Breast epithelium (tissue), 4 donors: ENCODE measurements around the gene UIMC1. TPM values are rescaled to one million over a fixed set of nuclear protein-coding genes. Genes with fewer than 3 reads are reported as not detected.
A peak's percentile ranks its signal among the peaks of the same experiment; 100 is the strongest.

Experiments
- DNase-seq, 2 donors: peaks; one replicate each; pipeline ENCODE4 v3.0.0-alpha.2; 2019; ENCODE audit warnings: low spot score in 2 of 2
- H3K27ac ChIP-seq, 2 donors: fragments of 200-600 bp; sonication (generic) in 1 of 2; one replicate each; pipeline ENCODE4 v1.5.1; 2016 to 2019; ENCODE audit warnings: mild to moderate bottlenecking in 1 of 2
- H3K27me3 ChIP-seq, 2 donors: fragments of 200-600 bp; sonication (generic) in 1 of 2; one replicate each; pipeline versions ENCODE4 v1.5.1 to v1.6.0; 2017 to 2019; ENCODE audit warnings: control low read depth in 1 of 2, mild to moderate bottlenecking in 1 of 2
- H3K36me3 ChIP-seq: fragments of 200-600 bp; one replicate; pipeline ENCODE4 v1.5.1; 2019
- H3K4me1 ChIP-seq, 2 donors: fragments of 200-600 bp; sonication (generic); one replicate each; pipeline ENCODE4 v1.5.1; 2016 to 2019; ENCODE audit warnings: control low read depth in 1 of 2
- H3K4me3 ChIP-seq, 3 donors: fragments of 200-600 bp; sonication (generic); 1 replicate in 2 of 3; 2 replicates in 1 of 3; pipeline ENCODE4 v1.5.1; 2016 to 2019; ENCODE audit warnings: mild to moderate bottlenecking in 3 of 3, moderate library complexity in 2 of 3
- H3K9me3 ChIP-seq, 2 donors: fragments of 200-600 bp; sonication (generic) in 1 of 2; one replicate each; pipeline ENCODE4 v1.5.1; 2016 to 2019; ENCODE audit warnings: control low read depth in 1 of 2
- CTCF ChIP-seq, 3 donors: fragments of 450-650 bp; IDR thresholded peaks; one replicate each; pipeline ENCODE4 v1.5.1; 2016 to 2017; ENCODE audit warnings: antibody characterized with exemption in 3 of 3, mild to moderate bottlenecking in 3 of 3, moderate library complexity in 3 of 3
- POLR2A ChIP-seq: fragments of 450-650 bp; IDR thresholded peaks from one replicate; pipeline ENCODE4 v1.6.1; 2016; ENCODE audit warnings: antibody characterized with exemption, mild to moderate bottlenecking, moderate library complexity
- POLR2AphosphoS5 ChIP-seq, 3 donors: sonication (generic); formaldehyde crosslinking; IDR thresholded peaks; one replicate each; pipeline ENCODE4 v1.6.1; 2017; ENCODE audit warnings: antibody characterized with exemption in 3 of 3
- intact Hi-C: fragments of 100-400 bp; cut with DNase I; formaldehyde crosslinking; loops from one replicate; pipeline ENCODE4 v1.15.1; 2023; ENCODE audit warnings: low total_unique reads
- total RNA-seq, 3 donors: library from RNA; depleted of rRNA; stranded (reverse); fragments of >200 nt; gene quantifications; one replicate each; pipeline ENCODE4 v1.1.0, GENCODE V29; 2016

The UIMC1 gene
- total RNA-seq, 3 donors from 2014 or later: 27.8 to 61.3 (median 53.1) TPM

- no peaks in the 10 kb centered on the region for H3K9me3 ChIP-seq
- H3K36me3 ChIP-seq: no peaks in the 10 kb centered on the region
- no peak for DNase-seq
- no peak overlapping the region for H3K4me3 ChIP-seq
- intact Hi-C loops: no loop called here
- no peaks in the 10 kb centered on the region for H3K27me3 ChIP-seq
- no peak for TF ChIP-seq POLR2AphosphoS5 (IDR thresholded peaks at IDR 0.05)
- TF ChIP-seq POLR2A: no peak
- TF ChIP-seq CTCF (IDR thresholded peaks at IDR 0.05): no peak
- H3K4me1 ChIP-seq: no peaks in the 10 kb centered on the region
- H3K27ac ChIP-seq: no peak overlapping the region
Observed at GRCh38 chr5:177043958-177044357, 37.4 kb upstream of the UIMC1 start.

- H3K4me1 ChIP-seq: no peaks in the 10 kb centered on the region
- intact Hi-C loops: no loop called here
- H3K4me3 ChIP-seq: no peak overlapping the region
- TF ChIP-seq CTCF (IDR thresholded peaks at IDR 0.05) (no peak), POLR2AphosphoS5 (IDR thresholded peaks at IDR 0.05) (no peak), POLR2A (no peak)
- DNase-seq: no peak
- H3K27ac ChIP-seq: no peak overlapping the region
- no peaks in the 10 kb centered on the region for H3K36me3 ChIP-seq
- H3K9me3 ChIP-seq: no peaks in the 10 kb centered on the region
- no peaks in the 10 kb centered on the region for H3K27me3 ChIP-seq
Observed at GRCh38 chr5:177043114-177043513, 36.5 kb upstream of the UIMC1 start.

GRCh38 chr5:177041936-177042335 lies 35.4 kb upstream of the UIMC1 start:
- Histone ChIP-seq H3K4me1 (no peaks in the 10 kb centered on the region), H3K9me3 (no peaks in the 10 kb centered on the region), H3K4me3 (no peak overlapping the region), H3K36me3 (no peaks in the 10 kb centered on the region), H3K27me3 (no peaks in the 10 kb centered on the region), H3K27ac (no peak overlapping the region)
- intact Hi-C loops: no loop called here
- TF ChIP-seq POLR2AphosphoS5 (IDR thresholded peaks at IDR 0.05) (no peak), POLR2A (no peak), CTCF (IDR thresholded peaks at IDR 0.05) (no peak)
- no peak for DNase-seq

- H3K27ac ChIP-seq: no peak overlapping the region
- H3K9me3 ChIP-seq: no peaks in the 10 kb centered on the region
- no peaks in the 10 kb centered on the region for H3K36me3 ChIP-seq
- no peak overlapping the region for H3K4me3 ChIP-seq
- no peaks in the 10 kb centered on the region for H3K27me3 ChIP-seq
- H3K4me1 ChIP-seq: no peaks in the 10 kb centered on the region
- peak in 1 of 2 donors; percentile 31 for DNase-seq
- intact Hi-C loops: no loop called here
- no peak for TF ChIP-seq POLR2A
- TF ChIP-seq POLR2AphosphoS5 (IDR thresholded peaks at IDR 0.05): no peak
Observed at GRCh38 chr5:177040814-177041420, 34.3 kb upstream of the UIMC1 start.

- no peaks in the 10 kb centered on the region for H3K36me3 ChIP-seq
- H3K9me3 ChIP-seq: no peaks in the 10 kb centered on the region
- H3K4me1 ChIP-seq: no peaks in the 10 kb centered on the region
- H3K27me3 ChIP-seq: no peaks in the 10 kb centered on the region
- H3K27ac ChIP-seq: no peak overlapping the region
- intact Hi-C loops: no loop called here
- DNase-seq: no peak
- H3K4me3 ChIP-seq: no peak overlapping the region
- TF ChIP-seq CTCF (IDR thresholded peaks at IDR 0.05): no peak
- TF ChIP-seq POLR2A: no peak
- no peak for TF ChIP-seq POLR2AphosphoS5 (IDR thresholded peaks at IDR 0.05)
Observed at GRCh38 chr5:177036921-177037320, 30.3 kb upstream of the UIMC1 start.
